Muscle of arm (tissue), 14 donors: ENCODE results near the gene CASP14. TPM values are rescaled to one million over a fixed set of nuclear protein-coding genes. Genes with fewer than 3 reads are reported as not detected.
"Not testable (repeated sequence)": the region's sequence is repeated elsewhere in the genome, so short reads cannot be mapped to it uniquely, and the experiment has no call there.

Source experiments
- DNase-seq: peaks from one replicate; pipeline ENCODE4 v3.0.0-alpha.2; 2013
- long read RNA-seq, 11 donors: transcript quantifications; one replicate each; lab custom pipeline, GENCODE V29; 2026
- polyA plus RNA-seq, 12 donors: library from polyadenylated mRNA; unstranded; fragments of 120-200 nt; gene quantifications; one replicate each; pipeline ENCODE4 v1.2.1, GENCODE V29; 2013; ENCODE audit not compliant: insufficient read length in 12 of 12

Gene CASP14, protein sequence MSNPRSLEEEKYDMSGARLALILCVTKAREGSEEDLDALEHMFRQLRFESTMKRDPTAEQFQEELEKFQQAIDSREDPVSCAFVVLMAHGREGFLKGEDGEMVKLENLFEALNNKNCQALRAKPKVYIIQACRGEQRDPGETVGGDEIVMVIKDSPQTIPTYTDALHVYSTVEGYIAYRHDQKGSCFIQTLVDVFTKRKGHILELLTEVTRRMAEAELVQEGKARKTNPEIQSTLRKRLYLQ
- 1 to 10 TPM in 3 of 12 donors, under 1 TPM in 2, not detected in 7; 0.04 to 3.6 (median 1.3) TPM for polyA plus RNA-seq
- long read RNA-seq, donor 1, result 0 reads
- long read RNA-seq, donor 2, result 0 reads
- long read RNA-seq, donor 3, result 0 reads
- long read RNA-seq, donor 4, result 0 reads
- long read RNA-seq, donor 5, result 0 reads
- long read RNA-seq, donor 6, result 0 reads
- long read RNA-seq, donor 7, result 0 reads
- long read RNA-seq, donor 8, result 0 reads
- long read RNA-seq, donor 9, result 0 reads
- long read RNA-seq, donor 10, result 0 reads
- long read RNA-seq, donor 11, result 0 reads

DNA sequence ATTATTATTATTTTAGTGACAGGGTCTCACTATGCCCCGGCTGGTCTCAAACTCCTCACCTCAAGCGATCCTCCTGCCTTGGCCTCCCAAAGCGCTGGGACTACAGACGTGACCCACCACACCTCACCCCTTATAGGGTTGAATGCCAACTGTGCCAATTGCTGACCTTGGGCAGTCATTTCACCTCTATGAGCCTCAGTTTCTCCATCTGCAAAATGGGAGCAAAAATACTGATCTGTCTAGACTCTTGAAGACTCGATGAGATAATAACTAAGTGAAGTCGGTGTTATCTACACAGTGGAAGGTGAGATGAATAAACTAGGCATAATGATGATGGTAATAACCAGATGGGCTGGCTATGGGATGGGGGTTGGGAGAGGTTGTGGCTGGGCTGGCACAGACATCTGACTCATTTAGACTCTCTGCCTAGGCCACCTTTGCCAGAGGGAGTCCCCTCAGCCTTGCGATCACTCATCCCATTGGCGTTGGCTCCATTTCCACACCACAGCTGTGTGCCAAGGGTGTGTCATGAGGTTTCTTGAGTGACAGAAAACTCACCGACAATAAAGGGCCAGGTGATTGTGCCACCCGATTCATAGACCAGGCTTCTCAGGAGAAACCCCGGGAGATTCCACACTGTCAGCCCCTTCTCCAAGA is at the start of gene CASP14:
CASP14 (plus strand) TSS at position 596 of the 657 bp plus-strand sequence. CDS start 2,772 bp downstream, outside the sequence.
- no peak for DNase-seq

DNA sequence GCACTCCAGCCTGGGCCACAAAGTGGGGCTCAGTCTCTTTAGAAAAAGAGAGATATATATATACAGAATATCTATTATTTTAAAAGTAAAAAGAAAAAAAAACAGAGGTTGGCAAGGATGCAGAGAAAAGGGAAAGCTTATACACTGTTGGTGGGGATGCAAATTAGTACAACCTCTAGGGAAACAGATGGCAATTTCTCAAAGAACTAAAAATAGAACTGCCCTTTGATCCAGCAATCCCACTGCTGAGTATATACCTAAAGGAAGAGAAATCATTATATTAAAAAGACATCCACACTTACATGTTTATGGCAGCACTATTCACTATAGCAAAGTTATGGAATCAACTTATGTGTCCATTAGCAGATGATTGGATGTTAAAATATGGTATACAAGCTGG is 41.0 kb upstream of the CASP14 start:
- DNase-seq, result no peak

DNA sequence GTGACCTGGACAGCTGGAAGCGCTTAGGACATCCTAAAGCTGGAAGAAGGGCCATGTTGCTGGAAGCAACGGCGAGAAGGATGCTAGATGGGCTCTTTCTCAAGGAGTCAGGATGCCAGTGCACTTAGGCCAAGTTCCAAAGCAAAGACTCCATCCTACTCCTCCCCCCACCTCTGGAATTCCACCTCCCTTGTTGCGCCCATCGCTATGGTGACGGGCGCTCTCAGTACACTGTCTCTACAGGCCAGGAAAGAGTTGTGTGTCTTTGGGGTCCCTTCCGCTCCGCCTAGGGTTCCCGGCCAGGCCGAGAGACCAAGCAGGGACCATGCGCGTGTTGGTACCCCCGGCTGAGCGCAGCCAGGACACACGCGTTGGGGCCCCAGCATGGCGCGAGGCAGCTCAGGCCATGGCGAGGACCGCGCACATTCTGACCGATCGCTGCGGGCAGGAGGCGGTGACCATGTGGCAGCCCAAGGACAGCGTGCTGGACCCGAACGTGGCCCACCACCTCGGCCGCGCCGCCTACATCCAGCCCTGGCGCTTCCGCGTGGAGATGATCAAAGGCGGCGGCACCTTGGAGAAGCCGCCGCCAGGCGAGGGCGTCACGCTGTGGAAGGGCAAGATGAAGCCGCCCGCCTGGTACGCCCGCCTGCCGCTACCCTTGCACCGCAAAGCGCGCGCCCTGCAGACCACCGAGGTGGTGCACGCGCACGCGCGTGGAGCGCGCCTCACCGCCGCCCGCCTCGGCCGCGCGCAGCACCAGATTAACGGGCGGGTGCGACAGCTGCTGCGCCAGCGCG is 38.6 kb upstream of the CASP14 start:
- no peak for DNase-seq

DNA sequence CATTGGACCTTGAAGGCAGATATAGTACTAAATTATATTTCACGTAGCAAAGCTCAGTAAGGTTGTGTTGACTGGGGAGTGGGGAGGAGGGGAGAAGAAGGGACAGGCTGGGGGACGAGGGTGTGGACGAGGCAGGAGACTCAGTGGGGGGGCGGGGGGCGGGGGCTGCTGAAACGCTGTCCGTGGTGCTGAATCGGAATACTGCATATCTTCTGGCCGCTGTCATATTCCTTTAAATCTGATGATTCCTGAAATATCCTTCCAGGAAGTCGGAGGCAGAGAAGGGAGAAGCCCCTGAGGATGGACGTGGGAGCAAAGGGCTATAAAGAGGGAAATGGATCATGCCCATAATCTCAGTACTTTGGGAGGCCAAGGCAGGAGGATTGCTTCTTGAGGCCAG is 34.7 kb upstream of the CASP14 start:
- no peak for DNase-seq

DNA sequence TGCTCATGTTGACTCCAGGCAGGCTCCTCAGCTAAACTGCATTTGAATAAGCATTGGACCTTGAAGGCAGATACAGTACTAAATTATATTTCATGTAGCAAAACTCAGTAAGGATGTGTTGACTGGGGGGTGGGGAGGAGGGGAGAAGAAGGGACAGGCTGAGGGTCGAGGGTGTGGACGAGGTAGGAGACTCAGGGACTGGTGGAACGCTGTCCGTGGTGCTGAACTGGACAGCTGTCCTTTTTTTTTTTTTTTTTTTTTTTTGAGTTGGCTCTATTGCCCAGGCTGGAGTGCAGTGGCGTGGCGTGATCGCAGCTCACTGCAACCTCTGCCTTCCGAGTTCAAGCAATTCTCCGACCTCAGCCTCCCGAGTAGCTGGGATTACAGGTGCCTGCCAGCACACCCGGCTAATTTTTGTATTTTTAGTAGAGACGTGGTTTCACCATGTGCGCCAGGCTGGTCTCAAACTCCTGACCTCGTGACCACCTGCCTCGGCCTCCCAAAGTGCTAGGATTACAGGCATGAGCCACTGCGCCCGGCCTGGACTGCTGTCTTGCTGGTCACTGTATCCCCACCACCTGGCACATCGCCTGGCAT is 33.2 kb upstream of the CASP14 start:
- DNase-seq, result peak; percentile 26

DNA sequence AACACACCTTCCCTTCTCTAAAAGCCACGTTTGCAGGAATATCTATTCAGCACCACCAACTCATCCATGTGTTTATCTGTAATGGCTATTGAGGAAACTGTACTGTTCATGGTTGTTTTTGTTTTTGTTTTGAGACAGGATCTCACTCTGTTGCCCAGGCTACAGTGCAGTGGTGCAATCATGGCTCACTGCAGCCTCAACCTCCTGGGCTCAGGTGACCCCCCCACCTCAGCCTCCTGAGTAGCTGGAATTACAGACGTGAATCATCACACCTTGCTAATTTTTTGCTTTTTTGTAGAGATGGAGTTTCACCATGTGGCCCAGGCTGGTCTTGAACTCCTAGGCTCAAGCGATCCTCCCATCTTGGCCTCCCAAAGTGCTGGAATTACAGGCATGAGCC is 30.4 kb upstream of the CASP14 start:
- DNase-seq, result not testable (repeated sequence)

DNA sequence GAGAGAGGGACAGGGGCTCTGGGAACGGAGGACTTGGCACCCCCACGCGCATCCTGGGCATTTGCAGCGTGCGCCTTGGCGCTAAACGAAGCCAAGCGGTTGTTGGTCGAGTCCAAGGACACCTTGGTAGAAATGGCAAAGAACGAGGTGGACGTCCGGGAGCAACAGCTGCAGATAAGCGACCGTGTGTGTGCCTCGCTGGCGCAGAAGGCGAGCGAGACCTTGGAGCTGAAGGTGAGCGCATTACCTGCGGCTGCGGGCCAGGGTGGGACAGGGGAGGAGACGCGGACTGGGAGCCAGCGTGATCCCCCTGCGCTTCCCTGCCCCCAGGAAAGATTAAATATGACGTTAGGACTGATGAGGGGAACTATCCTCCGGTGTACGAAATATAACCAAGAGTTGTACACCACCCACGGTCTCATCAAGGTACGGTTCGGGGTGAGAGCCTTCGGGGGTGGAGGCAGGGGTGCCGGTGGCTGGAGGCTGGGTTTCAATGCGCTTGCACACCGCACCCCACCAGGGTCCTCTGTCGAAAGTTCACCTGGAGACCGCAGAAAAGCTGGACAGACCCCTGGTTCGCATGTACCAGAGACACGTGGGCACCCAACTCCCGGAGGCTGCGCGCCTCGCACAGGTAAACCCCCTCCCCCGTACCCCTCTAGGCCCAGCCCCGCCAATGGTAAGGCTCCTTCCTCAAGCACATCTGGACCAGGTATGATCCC is 27.8 kb upstream of the CASP14 start:
- no peak for DNase-seq

DNA sequence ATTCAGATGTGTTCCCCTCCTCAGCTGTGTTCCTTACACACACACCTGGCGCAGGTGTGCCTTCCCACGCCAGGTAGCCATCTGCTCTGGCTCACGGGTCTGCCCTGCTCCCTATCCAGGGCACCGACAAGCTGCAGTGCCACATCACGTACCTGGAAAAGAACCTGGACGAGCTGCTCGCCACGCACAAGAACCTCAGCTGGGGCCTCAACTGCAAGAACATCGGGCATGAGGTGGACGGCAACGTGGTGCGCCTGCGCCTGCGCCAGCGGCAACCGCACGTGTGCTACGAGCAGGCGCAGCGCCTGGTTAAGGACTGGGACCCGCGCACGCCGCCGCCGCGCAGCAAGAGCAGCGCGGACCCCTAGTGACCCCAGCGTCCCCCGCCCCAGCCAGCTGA is 26.5 kb upstream of the CASP14 start:
- DNase-seq, result no peak

DNA sequence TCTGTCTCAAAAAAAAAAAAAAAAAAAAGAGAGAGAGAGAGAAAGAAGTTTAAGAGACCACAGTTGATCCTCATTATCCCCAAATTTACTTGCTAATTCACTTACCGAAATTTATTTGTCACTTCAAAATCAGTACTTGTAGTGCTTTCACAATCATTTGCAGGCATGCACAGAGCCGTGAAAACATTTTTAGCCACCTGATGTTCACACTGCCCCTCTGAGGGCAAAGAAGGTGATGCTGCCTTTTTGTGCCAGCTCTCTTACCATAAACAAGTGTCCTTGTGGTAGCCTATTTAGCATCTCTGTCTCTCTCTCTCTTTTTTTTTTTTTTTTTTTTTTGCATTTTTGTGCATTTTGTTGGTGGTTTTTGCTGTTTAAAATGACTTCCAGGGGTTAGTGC is 24.1 kb upstream of the CASP14 start:
- no peak for DNase-seq

DNA sequence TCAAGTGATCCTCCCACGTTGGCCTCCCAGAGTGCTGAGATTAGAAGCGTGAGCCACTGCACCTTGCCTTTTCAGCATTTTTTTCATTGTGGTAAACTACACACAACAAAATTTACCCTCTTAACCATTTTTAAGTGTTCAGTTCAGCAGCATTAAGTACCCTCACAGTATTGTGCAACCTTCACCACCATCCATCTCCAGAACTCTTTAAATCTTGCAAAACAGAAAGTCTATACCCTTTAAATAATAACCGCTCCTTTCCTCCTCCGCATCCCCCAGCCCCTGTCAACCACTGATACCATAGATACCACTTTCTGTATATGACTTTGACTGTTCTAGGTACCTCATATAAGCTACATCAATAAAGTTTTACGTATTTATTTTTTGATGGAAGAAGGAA is 20.8 kb upstream of the CASP14 start:
- DNase-seq, result no peak

DNA sequence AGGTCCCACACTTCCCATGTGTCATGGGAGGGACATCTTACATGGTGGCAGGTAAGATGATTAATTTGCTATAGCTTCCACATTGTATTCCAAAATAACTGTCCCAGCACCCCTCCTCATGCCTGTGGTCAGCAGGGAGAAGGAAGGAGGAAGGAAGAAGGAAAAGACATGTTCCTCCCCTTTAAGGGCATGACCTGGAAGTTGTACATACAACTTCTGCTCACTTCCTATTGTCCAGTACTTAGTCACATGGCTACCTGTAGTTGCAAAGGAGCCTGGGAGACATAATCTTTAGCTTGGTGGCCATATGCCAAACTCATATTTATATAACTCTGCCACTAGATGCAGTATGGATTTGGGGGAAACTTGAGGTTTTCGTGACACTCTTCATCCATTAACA is 17.6 kb upstream of the CASP14 start:
- no peak for DNase-seq

DNA sequence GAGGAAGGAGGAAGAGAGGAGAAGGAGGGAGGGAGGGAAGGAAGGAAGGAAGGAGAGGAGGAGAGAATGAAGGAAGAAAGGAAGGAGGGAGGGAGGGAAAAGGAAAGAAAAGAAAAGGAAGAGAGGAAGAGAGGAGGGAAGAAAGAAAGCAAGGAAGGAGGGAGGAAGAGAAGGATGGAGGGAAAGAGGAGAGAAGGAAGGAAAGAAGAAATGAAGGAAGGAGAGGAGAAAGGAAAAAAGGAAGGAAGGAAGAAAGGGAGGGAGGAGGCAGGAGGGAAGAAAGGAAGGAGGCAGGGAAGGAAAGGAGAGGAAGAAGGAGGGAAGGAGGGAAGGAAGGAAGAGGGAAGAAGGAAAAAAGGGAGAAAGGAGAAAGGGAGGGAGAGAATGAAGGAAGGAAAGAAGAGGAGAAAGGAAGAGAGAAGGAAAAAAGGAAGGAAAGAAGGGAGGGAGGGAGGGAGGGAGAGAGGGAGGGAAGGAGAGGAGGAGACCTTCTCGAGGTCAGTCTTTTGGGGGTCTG is 13.4 kb upstream of the CASP14 start:
- no peak for DNase-seq

DNA sequence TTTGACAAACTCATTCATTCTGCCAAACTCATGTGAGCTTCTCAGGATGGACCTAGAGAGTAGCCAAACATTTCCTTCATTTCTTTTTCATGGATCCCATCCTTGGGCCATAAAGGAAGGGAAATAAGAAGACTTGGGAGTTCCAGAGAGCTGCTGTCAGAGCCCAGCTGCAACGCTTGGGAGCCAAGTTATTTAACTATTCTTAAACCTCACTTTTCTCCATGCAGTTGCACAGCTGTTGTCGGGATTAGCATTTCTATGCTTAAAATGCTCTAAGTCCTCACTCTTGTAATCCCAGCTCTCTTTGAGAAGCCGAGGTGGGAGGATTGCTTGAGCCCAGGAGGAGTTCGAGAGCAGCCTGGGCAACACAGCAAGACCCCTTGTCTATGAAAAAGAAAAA is 11.7 kb upstream of the CASP14 start:
- peak; percentile 80 for DNase-seq

DNA sequence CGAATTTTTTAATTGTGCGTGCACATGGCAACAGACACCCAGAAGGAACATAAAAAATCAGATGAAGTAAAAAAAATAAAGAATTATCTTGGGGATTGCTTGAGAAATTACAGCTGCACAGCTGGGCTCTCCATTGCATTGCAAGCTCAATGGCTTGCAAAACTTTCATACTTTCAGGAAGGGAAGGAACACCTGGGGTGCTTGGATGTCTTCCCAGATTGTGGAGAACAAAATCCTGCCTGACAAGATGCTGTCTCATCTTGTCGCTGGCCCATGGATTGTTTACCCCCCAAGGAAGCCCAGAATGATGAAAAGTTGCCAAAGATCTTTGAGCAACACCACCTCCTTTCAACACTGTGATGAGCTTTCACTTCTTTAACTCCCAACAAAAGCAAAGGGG is 11.0 kb upstream of the CASP14 start:
- peak; percentile 90 for DNase-seq

DNA sequence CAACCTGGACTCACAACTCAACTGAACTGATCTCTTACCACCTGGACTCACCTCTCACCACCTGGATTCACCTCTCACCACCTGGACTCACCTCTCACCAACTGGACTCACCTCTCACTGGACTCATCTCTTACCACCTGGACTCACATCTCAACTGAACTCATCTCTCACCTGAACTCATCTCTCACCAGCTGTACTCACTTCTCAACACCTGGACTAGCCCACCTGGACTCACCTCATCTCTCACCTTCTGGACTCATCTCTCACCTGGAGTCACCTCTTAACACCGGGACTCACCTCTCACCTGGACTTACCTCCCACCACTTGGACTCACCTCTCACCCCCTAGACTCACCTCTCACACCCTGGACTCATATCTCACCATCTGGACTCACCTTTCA is 7.3 kb upstream of the CASP14 start:
- no peak for DNase-seq

DNA sequence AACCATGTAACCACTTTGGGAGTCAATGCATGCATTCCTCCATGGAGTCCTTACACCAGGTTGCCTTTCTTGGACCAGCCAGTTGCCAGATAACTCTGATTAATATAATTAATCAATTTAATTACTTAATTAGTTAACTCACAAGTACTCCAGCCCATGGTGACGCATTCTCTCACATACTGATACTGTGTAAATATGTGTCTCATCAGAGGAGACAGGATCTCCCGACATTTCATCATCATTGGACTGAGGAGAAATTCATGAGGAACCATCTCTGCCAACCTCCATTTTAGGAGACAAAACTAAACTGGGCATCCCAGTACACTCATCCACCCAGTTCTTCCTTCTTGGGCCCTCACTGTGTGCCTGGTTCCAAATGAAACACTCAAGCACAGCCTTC is 6.5 kb upstream of the CASP14 start:
- DNase-seq, result no peak

DNA sequence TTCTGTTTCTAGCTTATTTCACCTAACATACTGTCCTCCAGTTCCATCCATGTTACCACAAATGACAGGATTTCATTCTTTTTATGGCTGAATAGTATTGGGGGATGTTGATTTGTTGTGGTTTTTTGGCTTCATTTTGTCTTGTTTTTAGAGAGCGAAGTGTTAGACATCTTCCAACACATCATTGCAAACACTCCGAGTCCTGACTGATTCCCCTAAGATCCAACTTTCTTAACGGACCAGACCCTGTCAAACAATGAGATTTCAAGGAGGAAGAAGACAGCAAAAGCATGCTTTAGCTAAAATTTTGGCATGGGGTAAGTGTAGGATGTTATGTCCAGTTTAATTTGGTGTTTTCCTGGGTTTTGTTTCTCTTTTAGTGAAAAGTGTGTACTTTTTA is 3.8 kb upstream of the CASP14 start:
- DNase-seq, result peak; percentile 15

DNA sequence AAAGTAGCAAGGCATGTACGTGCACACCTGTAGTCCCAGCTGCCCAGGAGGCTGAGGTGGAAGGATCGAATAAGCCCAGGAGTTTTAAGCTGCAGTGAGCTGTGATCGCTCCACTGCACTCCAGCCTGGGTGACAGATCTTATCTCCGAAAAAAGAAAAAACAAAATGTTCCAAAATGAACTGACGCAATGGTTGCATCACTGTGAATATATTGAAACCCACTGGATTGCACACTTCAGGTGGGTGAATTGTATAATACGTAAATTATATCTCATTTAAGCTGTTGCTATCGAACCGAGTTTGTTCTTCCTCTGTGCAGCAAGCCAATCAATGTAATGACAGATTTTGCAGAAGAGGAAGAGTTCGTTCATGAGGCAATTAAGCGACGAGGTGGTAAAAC is 1.6 kb upstream of the CASP14 start:
- DNase-seq, result no peak

DNA sequence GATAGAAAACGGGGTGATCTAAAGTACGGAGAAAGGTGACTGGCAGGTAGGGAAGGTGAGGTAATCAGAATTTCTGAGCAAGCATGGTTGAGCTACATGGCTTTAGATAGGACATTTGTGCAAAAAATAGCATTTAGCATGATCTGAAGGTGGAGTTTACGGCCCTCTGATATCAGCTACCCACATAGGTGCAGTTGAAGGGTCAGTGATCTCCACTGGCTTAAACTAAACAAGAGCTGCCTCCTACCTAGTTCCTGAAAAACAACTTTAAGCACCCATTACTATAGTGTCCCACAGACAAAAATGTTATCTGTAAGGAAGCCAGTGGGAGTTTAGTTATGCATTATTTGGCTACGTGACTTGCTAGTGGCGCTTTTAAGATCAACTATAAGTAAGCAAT is 1.2 kb upstream of the CASP14 start:
- DNase-seq, result no peak

DNA sequence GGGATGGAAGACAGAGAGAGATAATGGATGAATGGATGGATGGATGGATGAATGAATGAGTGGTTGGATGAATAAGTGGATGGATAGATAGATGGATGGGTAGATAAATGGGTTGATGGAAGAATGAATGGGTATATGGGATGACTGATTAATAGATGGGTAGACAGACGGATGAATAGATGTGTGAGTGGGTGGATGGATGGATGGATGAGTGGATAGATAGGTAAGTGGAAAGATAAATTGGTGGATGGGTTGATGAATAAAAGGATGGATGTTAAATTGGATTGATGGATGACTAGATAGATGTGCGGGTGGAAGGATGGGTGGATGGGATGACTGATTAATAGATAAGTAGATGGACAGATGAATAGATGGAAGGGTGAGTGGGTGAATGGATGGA is 1.4 kb downstream of the CASP14 start:
- DNase-seq, result no peak

DNA sequence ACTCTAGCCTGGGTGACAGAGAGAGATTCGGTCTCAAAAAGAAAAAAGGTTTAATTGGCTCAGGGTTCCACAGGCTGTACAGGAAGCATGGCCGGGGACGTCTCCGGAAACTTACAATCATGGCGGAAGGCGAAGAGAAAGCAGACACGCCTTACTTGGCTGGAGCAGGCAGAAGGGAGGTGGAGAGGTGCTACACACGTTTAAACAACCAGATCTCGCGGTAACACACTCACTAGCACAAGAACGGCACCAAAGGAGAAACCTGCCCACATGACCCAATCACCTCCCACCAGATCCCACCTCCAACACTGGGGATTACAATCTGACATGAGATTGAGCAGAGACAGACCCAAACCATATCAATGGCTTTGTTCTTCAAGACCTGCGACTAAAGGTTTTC is 12.8 kb downstream of the CASP14 start:
- DNase-seq, result no peak
